GM19099 (cell line): ENCODE results near the gene ARL5C.

ENCODE experiments used
- POLR2A ChIP-seq: IDR thresholded peaks from 3 replicates; pipeline ENCODE4 v1.6.1; 2011; ENCODE audit warnings: low read depth; ENCODE audit not compliant: insufficient read length; ENCODE audit errors: extremely low read depth

Gene ARL5C

GRCh38 chr17:39197380-39198185, 31.6 kb upstream of the ARL5C start, which contains the start of gene CACNB1:
TSS of gene CACNB1 (minus strand) at chr17:39197669. CDS start at chr17:39197495, 174 bp downstream.
- TF ChIP-seq POLR2A, result peak; percentile 71

- no peak for TF ChIP-seq POLR2A
Measured at GRCh38 chr17:39196808-39197291, 30.9 kb upstream of the ARL5C start.

- no peak for TF ChIP-seq POLR2A
Measured at GRCh38 chr17:39196241-39196807, 30.4 kb upstream of the ARL5C start.

- TF ChIP-seq POLR2A, result no peak
Measured at GRCh38 chr17:39195568-39196160, 29.7 kb upstream of the ARL5C start.

GRCh38 chr17:39194985-39195524, 29.1 kb upstream of the ARL5C start:
- TF ChIP-seq POLR2A, result no peak

- no peak for TF ChIP-seq POLR2A
Measured at GRCh38 chr17:39194089-39194984, 28.4 kb upstream of the ARL5C start.

GRCh38 chr17:39193346-39193745, 27.4 kb upstream of the ARL5C start:
- TF ChIP-seq POLR2A, result no peak

- no peak for TF ChIP-seq POLR2A
Measured at GRCh38 chr17:39192901-39193300, 26.9 kb upstream of the ARL5C start.

GRCh38 chr17:39191750-39192510, 26.0 kb upstream of the ARL5C start:
- no peak for TF ChIP-seq POLR2A

GRCh38 chr17:39187152-39187830, 21.3 kb upstream of the ARL5C start:
- TF ChIP-seq POLR2A, result no peak

GRCh38 chr17:39186481-39187002, 20.6 kb upstream of the ARL5C start:
- no peak for TF ChIP-seq POLR2A

- no peak for TF ChIP-seq POLR2A
Measured at GRCh38 chr17:39183720-39184119, 17.8 kb upstream of the ARL5C start.

- TF ChIP-seq POLR2A, result no peak
Measured at GRCh38 chr17:39183045-39183444, 17.1 kb upstream of the ARL5C start.
